ENCODE results near the gene NUDT2. TPM values are rescaled to one million over a fixed set of nuclear protein-coding genes. Genes with fewer than 3 reads are reported as not detected.
"Not testable (repeated sequence)": the region's sequence is repeated elsewhere in the genome, so short reads cannot be mapped to it uniquely, and the experiment has no call there.

NUDT2 gene
- total RNA-seq, 2 experiments from 2014 or later, result 35.3 to 38.4 TPM

DNA sequence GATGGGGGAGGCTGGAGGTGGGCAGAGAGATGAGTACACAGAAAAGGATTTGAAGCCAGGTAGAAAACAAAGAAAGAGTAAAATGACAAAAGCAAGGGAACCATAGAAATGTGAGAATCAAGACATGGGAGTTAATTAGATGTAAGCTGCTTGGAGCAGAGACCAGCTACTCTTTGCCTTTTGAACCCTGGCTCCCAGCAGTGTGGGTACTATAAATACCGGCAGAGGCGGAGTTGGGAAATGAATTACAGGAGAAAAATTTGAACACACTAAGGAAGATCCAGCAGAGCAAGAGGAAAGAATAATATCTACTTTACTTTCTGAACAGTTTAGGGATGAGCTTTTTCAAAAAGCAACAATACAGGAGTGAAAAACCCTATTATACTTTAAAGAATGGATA lies 36.8 kb upstream of the NUDT2 start:
- TF ChIP-seq, protein P1, sequence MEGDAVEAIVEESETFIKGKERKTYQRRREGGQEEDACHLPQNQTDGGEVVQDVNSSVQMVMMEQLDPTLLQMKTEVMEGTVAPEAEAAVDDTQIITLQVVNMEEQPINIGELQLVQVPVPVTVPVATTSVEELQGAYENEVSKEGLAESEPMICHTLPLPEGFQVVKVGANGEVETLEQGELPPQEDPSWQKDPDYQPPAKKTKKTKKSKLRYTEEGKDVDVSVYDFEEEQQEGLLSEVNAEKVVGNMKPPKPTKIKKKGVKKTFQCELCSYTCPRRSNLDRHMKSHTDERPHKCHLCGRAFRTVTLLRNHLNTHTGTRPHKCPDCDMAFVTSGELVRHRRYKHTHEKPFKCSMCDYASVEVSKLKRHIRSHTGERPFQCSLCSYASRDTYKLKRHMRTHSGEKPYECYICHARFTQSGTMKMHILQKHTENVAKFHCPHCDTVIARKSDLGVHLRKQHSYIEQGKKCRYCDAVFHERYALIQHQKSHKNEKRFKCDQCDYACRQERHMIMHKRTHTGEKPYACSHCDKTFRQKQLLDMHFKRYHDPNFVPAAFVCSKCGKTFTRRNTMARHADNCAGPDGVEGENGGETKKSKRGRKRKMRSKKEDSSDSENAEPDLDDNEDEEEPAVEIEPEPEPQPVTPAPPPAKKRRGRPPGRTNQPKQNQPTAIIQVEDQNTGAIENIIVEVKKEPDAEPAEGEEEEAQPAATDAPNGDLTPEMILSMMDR (IDR thresholded peaks at IDR 0.05), result no peak
- no peak overlapping the region for H3K27ac Mint-ChIP-seq
- ATAC-seq (no peak), DNase-seq (no peak)
- CTCF ChIA-PET, result no interaction called here
- peaks cover 4% of the 10 kb centered on the region for H3K36me3 Mint-ChIP-seq (ENCODE audit: low read depth)
- intact Hi-C loops (cut with micrococcal nuclease), result no loop called here
- no peaks in the 10 kb centered on the region for H3K4me1 Mint-ChIP-seq (ENCODE audit: low read depth)
- POLR2A ChIA-PET, result no interaction called here
- no peak overlapping the region for H3K4me3 Mint-ChIP-seq
- no peaks in the 10 kb centered on the region for H3K9me3 Mint-ChIP-seq
- no peaks in the 10 kb centered on the region for H3K27me3 Mint-ChIP-seq

DNA sequence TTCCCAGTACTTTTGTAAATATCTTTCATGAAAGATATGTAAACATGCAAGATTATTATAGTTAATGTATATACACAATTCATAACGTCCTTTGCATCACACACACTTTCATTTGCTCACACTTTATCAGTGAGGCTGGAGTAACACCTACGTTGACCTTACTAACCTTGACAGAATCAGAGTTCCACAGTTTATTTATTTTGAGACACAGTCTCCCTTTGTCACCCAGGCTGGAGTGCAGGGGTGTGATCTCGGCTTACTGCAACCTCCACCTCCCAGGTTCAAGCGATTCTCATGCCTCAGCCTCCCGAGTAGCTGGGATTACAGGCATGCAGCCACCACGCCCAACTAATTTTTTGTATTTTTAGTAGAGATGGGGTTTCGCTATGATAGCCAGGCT lies 28.3 kb upstream of the NUDT2 start:
- H3K9me3 Mint-ChIP-seq; H3K36me3 Mint-ChIP-seq (ENCODE audit: low read depth); POLR2A ChIA-PET; H3K27ac Mint-ChIP-seq; DNase-seq; ATAC-seq; intact Hi-C loops (cut with micrococcal nuclease); H3K4me1 Mint-ChIP-seq (ENCODE audit: low read depth); H3K4me3 Mint-ChIP-seq; H3K27me3 Mint-ChIP-seq; CTCF ChIA-PET: not testable (repeated sequence)

GRCh38 chr9:34308316-34308715 lies 21.1 kb upstream of the NUDT2 start:
- CTCF ChIA-PET; H3K27me3 Mint-ChIP-seq; H3K9me3 Mint-ChIP-seq; H3K27ac Mint-ChIP-seq; ATAC-seq; DNase-seq; POLR2A ChIA-PET; H3K4me1 Mint-ChIP-seq (ENCODE audit: low read depth); intact Hi-C loops (cut with micrococcal nuclease); H3K36me3 Mint-ChIP-seq (ENCODE audit: low read depth); H3K4me3 Mint-ChIP-seq: not testable (repeated sequence)

GRCh38 chr9:34310215-34310614 lies 19.2 kb upstream of the NUDT2 start:
- CTCF ChIA-PET, result no interaction called here

GRCh38 chr9:34311499-34312185 lies 17.7 kb upstream of the NUDT2 start:
- Mint-ChIP-seq H3K9me3 (no peaks in the 10 kb centered on the region), H3K4me3 (no peak overlapping the region), H3K27ac (no peak overlapping the region), H3K27me3 (no peaks in the 10 kb centered on the region), H3K36me3 (ENCODE audit: low read depth) (no peaks in the 10 kb centered on the region), H3K4me1 (ENCODE audit: low read depth) (no peaks in the 10 kb centered on the region)
- CTCF ChIA-PET, result no interaction called here
- no peak for ATAC-seq
- TF ChIP-seq, protein P1 (IDR thresholded peaks at IDR 0.05), result no peak
- POLR2A ChIA-PET, result no interaction called here
- intact Hi-C loops (cut with micrococcal nuclease), result no loop called here
- DNase-seq, result no peak

More at GRCh38 chr9:34310215-34310614, 19.2 kb upstream of the NUDT2 start:
- Mint-ChIP-seq H3K9me3 (no peaks in the 10 kb centered on the region), H3K27ac (no peak overlapping the region), H3K4me3 (no peak overlapping the region), H3K36me3 (ENCODE audit: low read depth) (peaks cover 2% of the 10 kb centered on the region), H3K27me3 (no peaks in the 10 kb centered on the region), H3K4me1 (ENCODE audit: low read depth) (no peaks in the 10 kb centered on the region)
- no peak for ATAC-seq
- DNase-seq, result no peak
- TF ChIP-seq, protein P1 (IDR thresholded peaks at IDR 0.05), result no peak
- POLR2A ChIA-PET, result no interaction called here
- intact Hi-C loops (cut with micrococcal nuclease), result no loop called here

DNA sequence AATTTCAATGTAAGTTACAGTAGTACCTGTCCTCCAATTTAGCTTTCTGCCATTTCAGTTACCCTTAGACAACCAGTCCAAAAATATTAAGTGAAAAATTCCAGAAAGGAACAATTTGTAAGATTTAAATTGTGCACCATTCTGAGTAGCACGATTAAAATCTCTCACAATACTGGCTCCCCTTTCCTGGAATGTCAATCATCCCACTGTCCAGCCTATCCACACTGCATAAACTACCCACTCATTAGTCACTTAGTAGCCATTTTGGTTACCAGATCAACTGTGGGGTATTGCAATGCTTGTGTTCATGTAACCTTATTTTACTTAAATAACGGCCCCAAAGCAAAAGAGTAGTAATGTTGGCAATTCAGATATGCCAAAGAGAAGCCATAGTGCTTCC lies 11.9 kb upstream of the NUDT2 start:
- intact Hi-C loops (cut with micrococcal nuclease), result no loop called here
- H3K4me3 Mint-ChIP-seq, result no peak overlapping the region
- no peaks in the 10 kb centered on the region for H3K36me3 Mint-ChIP-seq (ENCODE audit: low read depth)
- TF ChIP-seq, protein P1 (IDR thresholded peaks at IDR 0.05), result no peak
- no peaks in the 10 kb centered on the region for H3K9me3 Mint-ChIP-seq
- ATAC-seq, result no peak
- H3K27ac Mint-ChIP-seq, result no peak overlapping the region
- ChIA-PET POLR2A (no interaction called here), CTCF (interaction anchor here (1.3 to 1.4 kb wide), 2 partner anchors 65 to 86 kb away, joined by 3 read pairs; no protein-coding TSS in a partner anchor)
- no peaks in the 10 kb centered on the region for H3K4me1 Mint-ChIP-seq (ENCODE audit: low read depth)
- DNase-seq, result no peak
- H3K27me3 Mint-ChIP-seq, result no peaks in the 10 kb centered on the region

Data from activated CD8-positive, alpha-beta T cell treated with anti-CD3 and anti-CD28 coated beads for 36 hours (primary cell).